ENCODE results near the gene KIFAP3.

DNA sequence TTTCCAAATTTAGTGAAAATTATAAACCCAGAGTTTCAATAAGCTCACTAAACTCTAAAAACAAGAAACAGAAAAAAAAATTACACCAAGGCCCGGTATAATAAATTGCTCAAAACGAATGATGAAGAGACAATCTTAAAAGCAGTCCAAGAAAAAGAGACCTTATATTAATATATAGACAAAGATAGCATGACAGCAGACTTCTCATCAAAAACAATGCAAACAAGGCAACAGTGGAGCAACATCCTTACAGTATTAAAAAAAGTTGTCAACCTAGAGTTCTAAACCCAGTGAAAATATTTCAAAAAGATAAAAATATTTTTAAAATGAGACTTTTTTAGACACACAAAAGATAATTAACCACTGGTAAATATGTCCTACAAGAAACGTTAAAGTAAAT lies 46.7 kb downstream of the KIFAP3 start:
- no peak for TF ChIP-seq CTCF (IDR thresholded peaks at IDR 0.05)
- TF ChIP-seq ZFX (IDR thresholded peaks at IDR 0.05; ENCODE audit: borderline replicate concordance), result no peak
